NOMO-1 treated with DMSO at 0.1 percent for 48 hours (cell line): ENCODE results near the gene FGF19.

Experiments used
- DNase-seq: peaks from one replicate; lab custom pipeline; 2025; ENCODE audit not compliant: unreplicated experiment; lab: John Stamatoyannopoulos, UW

The FGF19 gene, protein sequence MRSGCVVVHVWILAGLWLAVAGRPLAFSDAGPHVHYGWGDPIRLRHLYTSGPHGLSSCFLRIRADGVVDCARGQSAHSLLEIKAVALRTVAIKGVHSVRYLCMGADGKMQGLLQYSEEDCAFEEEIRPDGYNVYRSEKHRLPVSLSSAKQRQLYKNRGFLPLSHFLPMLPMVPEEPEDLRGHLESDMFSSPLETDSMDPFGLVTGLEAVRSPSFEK

GRCh38 chr11:69703768-69704507 lies at the start of gene FGF19:
TSS of gene FGF19 (minus strand) at chr11:69704022. CDS start at chr11:69703876, 146 bp downstream.
- DNase-seq = no peak

GRCh38 chr11:69752890-69753289 lies 49.1 kb upstream of the FGF19 start:
- DNase-seq = no peak

DNA sequence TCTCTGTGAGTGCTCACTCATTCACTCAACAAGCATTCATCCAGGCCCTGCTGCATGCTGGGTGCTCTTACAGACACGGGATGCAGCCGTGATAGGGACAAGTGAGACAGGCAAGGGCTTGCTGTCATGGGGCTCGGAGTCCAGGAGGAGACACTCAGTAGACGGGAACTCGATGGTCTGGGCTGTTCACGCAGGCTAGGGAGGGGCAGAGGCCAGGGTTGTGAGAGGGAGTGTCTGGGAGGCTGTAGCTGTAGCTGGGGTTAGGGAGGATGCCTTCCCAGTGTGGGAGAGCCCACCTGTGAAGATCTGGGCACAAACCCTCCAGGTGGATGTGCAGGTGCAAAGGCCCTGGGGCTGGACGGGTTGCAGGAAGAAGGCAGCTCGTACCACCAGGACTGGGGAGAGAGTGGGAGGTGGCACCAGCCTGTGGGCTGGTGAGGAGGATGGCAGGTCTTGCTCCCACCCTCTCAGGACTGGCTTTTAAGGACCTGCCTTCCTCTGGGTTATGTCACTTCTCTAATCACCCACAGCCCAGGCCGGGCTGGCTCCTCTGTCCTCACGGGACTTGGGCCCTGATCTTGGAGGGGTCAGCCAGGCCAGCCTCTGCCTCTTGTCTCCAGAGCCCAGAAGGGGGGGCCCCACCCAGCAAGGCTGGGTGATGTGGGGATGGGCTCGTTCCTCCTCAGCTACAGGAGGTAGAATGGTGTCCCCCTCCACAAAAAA lies 47.2 kb upstream of the FGF19 start:
- no peak for DNase-seq

GRCh38 chr11:69750108-69750850 lies 46.5 kb upstream of the FGF19 start:
- DNase-seq = no peak

DNA sequence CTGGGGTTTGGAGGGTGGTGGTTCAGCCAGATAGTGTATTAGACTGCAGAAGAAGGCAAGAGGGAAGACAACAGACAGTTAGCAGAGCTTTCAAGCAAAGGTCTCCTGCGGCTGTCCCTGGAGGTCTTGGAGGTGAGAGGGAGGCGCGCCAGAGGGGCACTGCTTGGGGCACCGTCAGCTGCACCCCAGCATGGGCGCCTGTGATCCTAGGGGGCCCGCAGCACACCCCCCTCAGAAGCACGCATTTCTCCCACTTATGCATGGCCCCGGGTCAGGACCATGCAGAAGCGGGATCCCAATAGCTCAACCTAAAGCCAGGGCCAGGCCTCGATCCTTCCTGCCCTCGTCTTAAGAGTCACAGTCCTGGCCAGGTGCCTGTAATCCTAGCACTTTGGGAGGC lies 44.8 kb upstream of the FGF19 start:
- DNase-seq = no peak

- no peak for DNase-seq
These were observed 43.2 kb upstream of the FGF19 start for GRCh38 chr11:69746752-69747742.

DNA sequence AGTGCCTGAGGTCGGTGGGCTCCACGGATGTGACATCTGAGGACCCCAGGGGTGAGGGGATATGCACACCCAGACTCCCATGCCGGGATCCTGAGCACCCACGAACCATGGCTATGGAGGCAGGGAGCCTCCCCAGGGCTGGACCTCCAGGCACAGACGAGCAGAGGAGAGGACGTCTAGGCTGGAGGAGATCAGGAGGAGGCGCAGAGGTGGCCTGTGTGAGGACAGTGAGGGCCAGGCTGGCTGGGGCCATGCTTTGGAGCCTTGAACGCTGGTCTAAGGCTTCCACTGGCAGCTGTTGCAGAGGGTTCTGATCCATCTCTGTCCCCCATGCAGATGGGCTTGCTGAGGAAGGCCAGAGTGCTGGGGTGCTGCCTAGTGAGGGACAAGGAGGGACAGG lies 42.3 kb upstream of the FGF19 start:
- no peak for DNase-seq

GRCh38 chr11:69745201-69745600 lies 41.4 kb upstream of the FGF19 start:
- no peak for DNase-seq

DNA sequence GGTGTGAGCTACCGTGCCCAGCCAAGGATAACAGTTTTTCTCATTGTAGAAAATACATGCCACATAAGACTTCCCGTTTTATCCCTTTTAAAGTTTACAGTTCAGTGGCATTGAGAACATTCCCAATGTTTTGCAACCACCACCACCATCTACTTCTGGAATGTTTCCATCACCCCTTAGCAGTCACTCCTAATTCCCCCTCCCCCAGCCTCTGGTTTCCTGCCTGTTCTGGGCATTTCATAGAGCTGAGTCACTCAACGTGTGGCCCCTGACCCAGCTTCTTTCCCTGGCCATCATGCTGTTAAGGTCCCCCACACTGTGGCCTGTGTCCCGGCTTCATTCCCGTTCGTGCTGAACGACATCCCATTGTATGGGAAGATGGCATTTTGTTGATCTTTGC lies 40.6 kb upstream of the FGF19 start:
- no peak for DNase-seq

- no peak for DNase-seq
These were observed 31.0 kb upstream of the FGF19 start for GRCh38 chr11:69734841-69735240.

GRCh38 chr11:69734367-69734766 lies 30.5 kb upstream of the FGF19 start:
- no peak for DNase-seq

DNA sequence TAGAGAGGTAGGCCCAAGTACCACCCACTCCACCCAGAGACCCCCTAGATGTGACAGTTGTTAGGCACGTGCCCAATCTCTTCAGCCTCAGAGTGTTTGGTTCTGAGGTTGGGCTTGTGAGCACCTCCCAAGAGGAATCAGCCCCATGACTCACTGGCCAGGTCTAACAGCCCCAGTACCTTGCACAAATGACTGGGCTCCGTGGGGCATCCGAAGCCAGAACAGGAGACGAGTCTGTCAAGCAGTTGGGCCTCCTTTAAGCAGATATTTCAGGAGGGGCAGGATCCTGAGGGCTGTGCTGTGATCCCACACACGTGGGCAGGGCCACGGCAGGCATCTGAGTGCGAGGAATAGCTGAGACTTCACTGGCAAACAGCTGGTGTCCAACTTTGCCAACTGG lies 29.1 kb upstream of the FGF19 start:
- DNase-seq = no peak

- no peak for DNase-seq
These were observed 27.3 kb upstream of the FGF19 start for GRCh38 chr11:69731110-69731509.

DNA sequence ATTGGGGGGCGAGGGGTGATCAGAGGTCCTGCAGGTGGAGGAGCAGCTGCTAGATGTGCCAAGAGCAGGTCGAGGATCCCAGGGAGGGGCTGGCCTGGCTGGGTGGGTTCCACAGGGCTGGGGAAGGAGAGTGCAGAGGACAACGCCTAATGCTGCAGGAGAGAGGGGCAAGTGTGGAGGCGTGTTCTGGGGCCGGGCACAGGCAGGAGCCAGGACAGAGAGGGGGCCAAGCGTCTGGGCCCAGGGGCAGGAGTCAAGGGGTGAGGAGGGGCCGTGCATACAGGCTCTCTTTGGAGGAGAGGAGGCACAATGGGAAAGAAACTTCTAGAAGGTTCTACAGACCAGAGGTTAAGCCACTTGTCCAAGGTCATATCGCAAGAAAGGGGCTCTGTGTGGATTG lies 26.7 kb upstream of the FGF19 start:
- no peak for DNase-seq

GRCh38 chr11:69729252-69729651 lies 25.4 kb upstream of the FGF19 start:
- no peak for DNase-seq

GRCh38 chr11:69727266-69727665 lies 23.4 kb upstream of the FGF19 start:
- no peak for DNase-seq

DNA sequence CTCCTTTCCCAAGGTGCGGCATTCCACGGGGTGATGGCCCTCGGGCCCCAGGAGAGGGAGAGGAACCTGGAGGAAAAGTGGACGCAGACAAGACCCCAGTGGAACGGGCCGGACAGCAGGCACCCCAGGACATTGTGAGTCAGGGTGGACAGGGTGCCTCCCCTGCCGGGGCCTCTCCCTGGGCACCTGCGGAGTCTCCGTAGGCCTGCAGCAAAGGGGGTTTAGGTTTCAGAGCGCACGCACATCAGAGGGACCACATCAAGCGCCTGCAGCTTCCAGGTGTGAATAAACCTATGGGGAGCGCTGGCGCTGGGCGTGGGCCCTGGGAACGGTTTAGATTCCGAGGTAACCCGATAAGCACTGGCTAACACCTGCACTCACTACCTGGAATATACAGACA lies 22.7 kb upstream of the FGF19 start:
- no peak for DNase-seq

- DNase-seq = no peak
These were observed 22.2 kb upstream of the FGF19 start for GRCh38 chr11:69726019-69726418.

DNA sequence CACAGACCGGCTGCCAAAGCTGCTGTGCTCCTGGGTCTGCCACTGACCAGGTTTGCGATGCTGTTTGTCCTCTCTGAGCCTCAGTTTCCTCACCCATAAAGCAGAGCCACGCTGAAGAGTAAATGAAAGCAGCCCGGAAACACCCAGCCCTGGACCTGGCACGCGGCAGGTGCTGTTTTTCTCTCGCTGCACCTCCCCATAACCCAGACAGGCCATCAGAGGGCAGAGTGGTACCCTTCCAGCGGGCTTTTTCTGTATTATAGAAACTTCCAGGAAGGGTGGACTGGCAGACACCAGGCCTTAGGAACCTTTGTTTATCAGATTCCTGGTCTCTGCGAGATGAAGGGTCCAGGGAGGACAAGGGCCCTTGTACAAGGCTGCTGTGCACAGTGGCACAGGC lies 17.9 kb upstream of the FGF19 start:
- DNase-seq = no peak

- DNase-seq = no peak
These were observed 17.3 kb upstream of the FGF19 start for GRCh38 chr11:69721106-69721505.
